Ovary (tissue), 9 donors: Measurements from ENCODE around the gene RPS19. TPM values are rescaled to one million over a fixed set of nuclear protein-coding genes. Genes with fewer than 3 reads are reported as not detected.

Experiments
- DNase-seq, 5 donors: peaks; one replicate each; pipeline ENCODE4 v3.0.0-alpha.2; 2019 to 2020
- H3K27ac ChIP-seq, 2 donors: fragments of 200-600 bp; one replicate each; pipeline versions ENCODE4 v1.5.1 to v1.8.0; 2019 to 2022
- H3K27me3 ChIP-seq: fragments of 200-600 bp; one replicate; pipeline ENCODE4 v1.8.0; 2022
- H3K36me3 ChIP-seq: fragments of 200-600 bp; sonication (generic); one replicate; pipeline ENCODE4 v1.5.1; 2019
- H3K4me1 ChIP-seq: one replicate; pipeline ENCODE4 v1.8.1; 2013; ENCODE audit warnings: mild to moderate bottlenecking, moderate library complexity; ENCODE audit not compliant: insufficient read depth
- H3K4me3 ChIP-seq: fragments of 200-600 bp; sonication (generic); one replicate; pipeline ENCODE4 v1.5.1; 2017
- H3K9me3 ChIP-seq, 2 donors: fragments of 200-600 bp in 1 of 2; sonication (generic) in 1 of 2; one replicate each; pipeline versions ENCODE4 v1.5.1 to v1.8.1; 2013 to 2019; ENCODE audit warnings: mild to moderate bottlenecking in 1 of 2, moderate library complexity in 1 of 2
- CTCF ChIP-seq, 3 donors: fragments of 450-650 bp in 2 of 3; fragments of 200-600 bp in 1 of 3; IDR thresholded peaks; one replicate each; pipeline versions ENCODE4 v1.5.1 to v1.8.0; 2016 to 2022; ENCODE audit warnings: antibody characterized with exemption in 3 of 3, mild to moderate bottlenecking in 1 of 3
- EP300 ChIP-seq: sonication (generic); formaldehyde crosslinking; IDR thresholded peaks from one replicate; pipeline ENCODE4 v1.6.1; 2017; ENCODE audit warnings: antibody characterized with exemption
- POLR2A ChIP-seq: fragments of 450-650 bp; IDR thresholded peaks from one replicate; pipeline ENCODE4 v1.6.1; 2017; ENCODE audit warnings: antibody characterized with exemption, mild to moderate bottlenecking, moderate library complexity
- WGBS, 3 donors: extraction: QIAGEN DNeasy Blood & Tissue Kit in 1 of 3; methylation state at CpG; one replicate each; pipeline versions ENCODE4 v1.1.5 to v1.1.7; 2013 to 2017; 5-methylcytosine and 5-hydroxymethylcytosine counted together
- intact Hi-C, 4 donors: fragments of 100-400 bp; cut with DNase I; formaldehyde crosslinking; loops; one replicate each; pipeline versions ENCODE4 v1.11.0 to v1.15.1; 2022 to 2023
- polyA plus RNA-seq, 2 donors: library from polyadenylated mRNA; stranded (reverse); fragments of 200-250 nt in 1 of 2; fragments of 350-450 nt in 1 of 2; fragmentation: Illumina TruSeq in 1 of 2; extraction: RNeasy Lipid Tissue Mini Kit (QIAGEN cat#74804) in 1 of 2; gene quantifications; one replicate each; pipeline ENCODE4 v1.2.3, GENCODE V29; 2013 to 2014
- total RNA-seq, 7 donors: library from RNA; depleted of rRNA in 2 of 7; stranded (reverse); fragments of >200 nt in 2 of 7; fragmentation: NEBNext Ultra II Directional in 3 of 7; extraction: Animal tissue kit (Norgen Biotek cat#: 25700) in 3 of 7; gene quantifications; one replicate each; pipeline versions ENCODE4 v1.1.0 to v1.2.4, GENCODE V29; 2016 to 2023
- donor health status: DM: no; HTN: no; CAD: no; lungs with moderate emphysema.
- donor health status: DM: no; HTN: no; CAD: no.
- donor health status: Bipolar disorder and iron deficiency.
- donor health status: DM: yes; HTN: yes; CAD: no.
- donor health status: DM: no; HTN: no; CAD: no.
- donor health status: DM: yes; HTN: yes; CAD: no.

Gene RPS19
- total and polyA plus RNA-seq, 9 donors = 1,030 to 3,960 (median 2,873) TPM

GRCh38 chr19:41901707-41902360 lies 41.8 kb downstream of the RPS19 start:
- intact Hi-C loops = no loop called here
- Histone ChIP-seq H3K27me3 (no peaks in the 10 kb centered on the region), H3K27ac (no peak overlapping the region), H3K4me1 (no peaks in the 10 kb centered on the region), H3K9me3 (no peaks in the 10 kb centered on the region), H3K36me3 (no peaks in the 10 kb centered on the region), H3K4me3 (no peak overlapping the region)
- WGBS, 3 donors = 91 to 93% (median 93%) methylated on average over 21 of the region's 21 CpGs
- TF ChIP-seq EP300 (no peak), CTCF (IDR thresholded peaks at IDR 0.05) (no peak), POLR2A (no peak)
- no peak for DNase-seq

- Histone ChIP-seq H3K36me3 (no peaks in the 10 kb centered on the region), H3K27ac (no peak overlapping the region), H3K27me3 (no peaks in the 10 kb centered on the region), H3K4me1 (no peaks in the 10 kb centered on the region), H3K4me3 (no peak overlapping the region), H3K9me3 (no peaks in the 10 kb centered on the region)
- WGBS, 3 donors = 91 to 94% (median 93%) methylated on average over 17 of the region's 17 CpGs
- intact Hi-C loops = no loop called here
- TF ChIP-seq POLR2A (no peak), EP300 (no peak), CTCF (IDR thresholded peaks at IDR 0.05) (no peak)
- no peak for DNase-seq
These were observed 42.5 kb downstream of the RPS19 start for GRCh38 chr19:41902594-41902993.

GRCh38 chr19:41903193-41903953 lies 43.3 kb downstream of the RPS19 start:
- no peaks in the 10 kb centered on the region for H3K9me3 ChIP-seq
- no peaks in the 10 kb centered on the region for H3K4me1 ChIP-seq
- 89 to 90% (median 90%) methylated on average over 19 of the region's 19 CpGs for WGBS, 3 donors
- no peak overlapping the region for H3K27ac ChIP-seq
- TF ChIP-seq POLR2A (no peak), EP300 (no peak), CTCF (IDR thresholded peaks at IDR 0.05) (no peak)
- H3K36me3 ChIP-seq = no peaks in the 10 kb centered on the region
- no peaks in the 10 kb centered on the region for H3K27me3 ChIP-seq
- intact Hi-C loops = no loop called here
- DNase-seq = no peak
- no peak overlapping the region for H3K4me3 ChIP-seq

GRCh38 chr19:41904118-41904870 lies 44.2 kb downstream of the RPS19 start:
- H3K9me3 ChIP-seq = no peaks in the 10 kb centered on the region
- no peak overlapping the region for H3K27ac ChIP-seq
- WGBS, 3 donors = 89 to 90% (median 89%) methylated on average over 30 of the region's 30 CpGs
- no peaks in the 10 kb centered on the region for H3K4me1 ChIP-seq
- TF ChIP-seq CTCF (IDR thresholded peaks at IDR 0.05) = no peak
- no peak for TF ChIP-seq EP300
- TF ChIP-seq POLR2A = no peak
- H3K36me3 ChIP-seq = no peaks in the 10 kb centered on the region
- no peak for DNase-seq
- intact Hi-C loops = no loop called here
- H3K4me3 ChIP-seq = no peak overlapping the region
- no peaks in the 10 kb centered on the region for H3K27me3 ChIP-seq
